Astrocyte (in vitro differentiated cells and primary cell): ENCODE data around the gene GUCA1A. TPM values are rescaled to one million over a fixed set of nuclear protein-coding genes. Genes with fewer than 3 reads are reported as not detected.

Source experiments
- DNase-seq: peaks from one replicate; pipeline ENCODE4 v3.0.0-alpha.2; 2010; ENCODE audit warnings: low read depth
- FAIRE-seq: peaks from 2 replicates; lab custom pipeline; 2011; peaks lifted over from hg19 to GRCh38; lab: Jason Lieb, UNC
- H2AFZ ChIP-seq: 2 replicates; pipeline ENCODE4 v1.6.0; 2012; ENCODE audit warnings: low read depth, low read length, inconsistent platforms
- H3K27ac ChIP-seq: 2 replicates; pipeline ENCODE4 v1.5.1; 2011; ENCODE audit warnings: low read depth, low read length, inconsistent platforms
- H3K27me3 ChIP-seq: 2 replicates; pipeline ENCODE4 v1.6.0; 2011; ENCODE audit warnings: low read length, inconsistent platforms; ENCODE audit not compliant: insufficient read depth
- H3K36me3 ChIP-seq: 2 replicates; pipeline ENCODE4 v1.5.1; 2011; ENCODE audit warnings: low read length, inconsistent platforms; ENCODE audit not compliant: insufficient read depth
- H3K4me1 ChIP-seq: 2 replicates; pipeline ENCODE4 v1.5.1; 2011; ENCODE audit warnings: low read length, inconsistent platforms; ENCODE audit not compliant: insufficient read depth
- H3K4me2 ChIP-seq: 2 replicates; pipeline ENCODE4 v1.6.0; 2012; ENCODE audit warnings: low read length, inconsistent platforms
- H3K4me3 ChIP-seq: 2 replicates; pipeline ENCODE4 v1.5.1; 2011; ENCODE audit warnings: low read depth, mild to moderate bottlenecking, low read length, inconsistent platforms; ENCODE audit not compliant: insufficient read depth
- H3K79me2 ChIP-seq: 2 replicates; pipeline ENCODE4 v1.6.0; 2012; ENCODE audit warnings: mild to moderate bottlenecking, low read length, inconsistent platforms; ENCODE audit not compliant: insufficient read depth
- H3K9ac ChIP-seq: 2 replicates; pipeline ENCODE4 v1.6.0; 2012; ENCODE audit warnings: mild to moderate bottlenecking, low read length, inconsistent platforms
- H3K9me3 ChIP-seq: 2 replicates; pipeline ENCODE4 v1.5.1; 2012; ENCODE audit warnings: low read depth, mild to moderate bottlenecking, low read length, inconsistent platforms; ENCODE audit not compliant: insufficient read depth
- H4K20me1 ChIP-seq: 2 replicates; pipeline ENCODE4 v1.6.0; 2012; ENCODE audit warnings: low read length, inconsistent platforms; ENCODE audit not compliant: insufficient read depth
- H3K27ac Mint-ChIP-seq: one replicate; pipeline ENCODE4 v1.8.0; 2021; ENCODE audit warnings: mild to moderate bottlenecking, mixed read lengths; ENCODE audit not compliant: unreplicated experiment
- H3K27me3 Mint-ChIP-seq: one replicate; pipeline ENCODE4 v1.8.0; 2021; ENCODE audit warnings: low read depth, mixed read lengths; ENCODE audit not compliant: unreplicated experiment
- H3K36me3 Mint-ChIP-seq: one replicate; pipeline ENCODE4 v1.8.0; 2021; ENCODE audit warnings: low read depth, mixed read lengths; ENCODE audit not compliant: unreplicated experiment
- H3K4me1 Mint-ChIP-seq: one replicate; pipeline ENCODE4 v1.8.0; 2021; ENCODE audit warnings: low read depth, mixed read lengths; ENCODE audit not compliant: unreplicated experiment
- H3K4me3 Mint-ChIP-seq: one replicate; pipeline ENCODE4 v1.8.0; 2021; ENCODE audit warnings: mild to moderate bottlenecking, moderate library complexity, mixed read lengths; ENCODE audit not compliant: unreplicated experiment
- H3K9me3 Mint-ChIP-seq: one replicate; pipeline ENCODE4 v1.8.0; 2021; ENCODE audit warnings: mild to moderate bottlenecking, mixed read lengths; ENCODE audit not compliant: unreplicated experiment
- CTCF ChIP-seq: IDR thresholded peaks from 2 replicates; pipeline ENCODE4 v1.5.1; 2011; ENCODE audit warnings: low read depth, mild to moderate bottlenecking, inconsistent platforms, low read length, moderate library complexity; ENCODE audit not compliant: insufficient read depth
- EZH2 ChIP-seq: IDR thresholded peaks from 2 replicates; pipeline ENCODE4 v1.6.1; 2012; ENCODE audit warnings: mild to moderate bottlenecking, low read length, inconsistent platforms; ENCODE audit not compliant: insufficient read depth
- total RNA-seq: library from RNA; stranded (reverse); gene quantifications from 2 replicates; pipeline ENCODE4 v1.2.1, GENCODE V29; 2021

The GUCA1A gene
- total RNA-seq, 1 donor from 2014 or later: 0.45 TPM

GRCh38 chr6:42156638-42157037 is 16.5 kb upstream of the GUCA1A start:
- TF ChIP-seq CTCF: no peak
- no peak for TF ChIP-seq EZH2
- Histone ChIP-seq H2AFZ (no peak overlapping the region), H3K4me1 (peaks cover 5% of the 10 kb centered on the region), H3K9me3 (no peaks in the 10 kb centered on the region), H3K79me2 (no peaks in the 10 kb centered on the region), H3K4me2 (no peak overlapping the region), H3K4me3 (no peak overlapping the region), H3K9ac (no peak overlapping the region), H4K20me1 (no peaks in the 10 kb centered on the region), H3K27ac (no peak overlapping the region), H3K36me3 (no peaks in the 10 kb centered on the region), H3K27me3 (peaks cover 6% of the 10 kb centered on the region)
- no peak for DNase-seq
- Mint-ChIP-seq H3K36me3 (no peaks in the 10 kb centered on the region), H3K4me3 (no peak overlapping the region), H3K9me3 (peaks cover 1% of the 10 kb centered on the region), H3K4me1 (peaks cover 3% of the 10 kb centered on the region), H3K27ac (no peak overlapping the region), H3K27me3 (peaks cover 35% of the 10 kb centered on the region)
- no peak for FAIRE-seq

- FAIRE-seq: no peak
- Mint-ChIP-seq H3K27ac (no peak overlapping the region), H3K9me3 (peaks cover 3% of the 10 kb centered on the region), H3K27me3 (peaks cover 37% of the 10 kb centered on the region), H3K4me3 (no peak overlapping the region), H3K36me3 (no peaks in the 10 kb centered on the region), H3K4me1 (peaks cover 4% of the 10 kb centered on the region)
- Histone ChIP-seq H3K27ac (no peak overlapping the region), H2AFZ (no peak overlapping the region), H3K79me2 (no peaks in the 10 kb centered on the region), H3K4me2 (no peak overlapping the region), H4K20me1 (no peaks in the 10 kb centered on the region), H3K36me3 (no peaks in the 10 kb centered on the region), H3K9me3 (no peaks in the 10 kb centered on the region), H3K9ac (no peak overlapping the region), H3K4me3 (no peak overlapping the region), H3K4me1 (peaks cover 5% of the 10 kb centered on the region), H3K27me3 (peaks cover 4% of the 10 kb centered on the region)
- peak; percentile 18 for DNase-seq
- no peak for TF ChIP-seq CTCF
- TF ChIP-seq EZH2: no peak
Observed at GRCh38 chr6:42158011-42158410, 15.2 kb upstream of the GUCA1A start.

- DNase-seq (no peak), FAIRE-seq (no peak)
- Histone ChIP-seq H3K4me1 (peaks cover 5% of the 10 kb centered on the region), H4K20me1 (no peaks in the 10 kb centered on the region), H3K79me2 (no peaks in the 10 kb centered on the region), H3K4me3 (no peak overlapping the region), H3K27ac (no peak overlapping the region), H3K4me2 (no peak overlapping the region), H3K9me3 (no peaks in the 10 kb centered on the region), H2AFZ (no peak overlapping the region), H3K9ac (no peak overlapping the region), H3K27me3 (peaks cover 4% of the 10 kb centered on the region), H3K36me3 (no peaks in the 10 kb centered on the region)
- H3K27me3 Mint-ChIP-seq: peaks cover 33% of the 10 kb centered on the region
- H3K27ac Mint-ChIP-seq: no peak overlapping the region
- no peak for TF ChIP-seq CTCF
- TF ChIP-seq EZH2: no peak
- H3K4me3 Mint-ChIP-seq: no peak overlapping the region
- H3K36me3 Mint-ChIP-seq: no peaks in the 10 kb centered on the region
- H3K4me1 Mint-ChIP-seq: peaks cover 5% of the 10 kb centered on the region
- peaks cover 3% of the 10 kb centered on the region for H3K9me3 Mint-ChIP-seq
Observed at GRCh38 chr6:42158631-42159030, 14.5 kb upstream of the GUCA1A start.
